HepG2 (cell line): ENCODE measurements around the gene TTC1.

Experiments
- CENPBD1 ChIP-seq: sonication (generic); formaldehyde crosslinking; IDR thresholded peaks from 2 replicates; pipeline ENCODE4 v1.8.0; 2022; ENCODE audit warnings: missing genetic modification reagents, low read depth, mild to moderate bottlenecking, borderline replicate concordance
- FUBP1 ChIP-seq: sonication (generic); formaldehyde crosslinking; IDR thresholded peaks from 2 replicates; pipeline ENCODE4 v1.5.1; 2020; ENCODE audit warnings: missing genetic modification reagents, mild to moderate bottlenecking, borderline replicate concordance
- NBN ChIP-seq: fragments of 450-650 bp; conservative IDR thresholded peaks from 2 replicates; pipeline ENCODE4 v1.6.1; 2017
- NFYB ChIP-seq: sonication (generic); formaldehyde crosslinking; IDR thresholded peaks from 2 replicates; pipeline ENCODE4 v1.4.0; 2020; ENCODE audit warnings: missing genetic modification reagents
- RXRA ChIP-seq: sonication (generic); formaldehyde crosslinking; IDR thresholded peaks from 2 replicates; pipeline ENCODE4 v1.5.1; 2020; ENCODE audit warnings: missing genetic modification reagents
- SUZ12 ChIP-seq: fragments of 150-350 bp; IDR thresholded peaks from 2 replicates; pipeline ENCODE4 v1.6.1; 2014; ENCODE audit warnings: low read depth, low read length
- TCF7 ChIP-seq: sonication (generic); IDR thresholded peaks from 2 replicates; pipeline ENCODE4 v1.6.1; 2016; ENCODE audit warnings: antibody characterized with exemption, low read depth
- ZNF274 ChIP-seq: sonication (generic); formaldehyde crosslinking; IDR thresholded peaks from 2 replicates; pipeline ENCODE4 v1.5.1; 2020; ENCODE audit warnings: mild to moderate bottlenecking, missing genetic modification reagents
- ZNF34 ChIP-seq: sonication (generic); formaldehyde crosslinking; IDR thresholded peaks from 2 replicates; pipeline ENCODE4 v1.4.0; 2020; ENCODE audit warnings: mild to moderate bottlenecking, missing genetic modification reagents, borderline replicate concordance
- ZNF562 ChIP-seq: sonication (generic); formaldehyde crosslinking; IDR thresholded peaks from 2 replicates; pipeline ENCODE4 v1.8.0; 2022; ENCODE audit warnings: missing genetic modification reagents, borderline replicate concordance
- TF ChIP-seq, protein P1 (sequence below): sonication (generic); formaldehyde crosslinking; IDR thresholded peaks from 2 replicates; pipeline ENCODE4 v1.5.0; 2020; ENCODE audit warnings: mild to moderate bottlenecking, missing genetic modification reagents, moderate library complexity
- TF ChIP-seq, protein P2 (sequence below): sonication (generic); formaldehyde crosslinking; IDR thresholded peaks from 2 replicates; pipeline ENCODE4 v1.4.0; 2020; ENCODE audit warnings: mild to moderate bottlenecking, missing genetic modification reagents, borderline replicate concordance
- TF ChIP-seq, protein P3 (sequence below): sonication (generic); formaldehyde crosslinking; IDR thresholded peaks from 2 replicates; pipeline ENCODE4 v1.5.1; 2020; ENCODE audit warnings: mild to moderate bottlenecking, missing genetic modification reagents, moderate library complexity

- no peak for TF ChIP-seq FUBP1 (CRISPR knock-in tag)
- TF ChIP-seq, protein P1, sequence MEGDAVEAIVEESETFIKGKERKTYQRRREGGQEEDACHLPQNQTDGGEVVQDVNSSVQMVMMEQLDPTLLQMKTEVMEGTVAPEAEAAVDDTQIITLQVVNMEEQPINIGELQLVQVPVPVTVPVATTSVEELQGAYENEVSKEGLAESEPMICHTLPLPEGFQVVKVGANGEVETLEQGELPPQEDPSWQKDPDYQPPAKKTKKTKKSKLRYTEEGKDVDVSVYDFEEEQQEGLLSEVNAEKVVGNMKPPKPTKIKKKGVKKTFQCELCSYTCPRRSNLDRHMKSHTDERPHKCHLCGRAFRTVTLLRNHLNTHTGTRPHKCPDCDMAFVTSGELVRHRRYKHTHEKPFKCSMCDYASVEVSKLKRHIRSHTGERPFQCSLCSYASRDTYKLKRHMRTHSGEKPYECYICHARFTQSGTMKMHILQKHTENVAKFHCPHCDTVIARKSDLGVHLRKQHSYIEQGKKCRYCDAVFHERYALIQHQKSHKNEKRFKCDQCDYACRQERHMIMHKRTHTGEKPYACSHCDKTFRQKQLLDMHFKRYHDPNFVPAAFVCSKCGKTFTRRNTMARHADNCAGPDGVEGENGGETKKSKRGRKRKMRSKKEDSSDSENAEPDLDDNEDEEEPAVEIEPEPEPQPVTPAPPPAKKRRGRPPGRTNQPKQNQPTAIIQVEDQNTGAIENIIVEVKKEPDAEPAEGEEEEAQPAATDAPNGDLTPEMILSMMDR (CRISPR knock-in tag): no peak
- no peak for TF ChIP-seq CENPBD1 (CRISPR knock-in tag)
- no peak for TF ChIP-seq ZNF562
- no peak for TF ChIP-seq TCF7
- TF ChIP-seq, protein P2, sequence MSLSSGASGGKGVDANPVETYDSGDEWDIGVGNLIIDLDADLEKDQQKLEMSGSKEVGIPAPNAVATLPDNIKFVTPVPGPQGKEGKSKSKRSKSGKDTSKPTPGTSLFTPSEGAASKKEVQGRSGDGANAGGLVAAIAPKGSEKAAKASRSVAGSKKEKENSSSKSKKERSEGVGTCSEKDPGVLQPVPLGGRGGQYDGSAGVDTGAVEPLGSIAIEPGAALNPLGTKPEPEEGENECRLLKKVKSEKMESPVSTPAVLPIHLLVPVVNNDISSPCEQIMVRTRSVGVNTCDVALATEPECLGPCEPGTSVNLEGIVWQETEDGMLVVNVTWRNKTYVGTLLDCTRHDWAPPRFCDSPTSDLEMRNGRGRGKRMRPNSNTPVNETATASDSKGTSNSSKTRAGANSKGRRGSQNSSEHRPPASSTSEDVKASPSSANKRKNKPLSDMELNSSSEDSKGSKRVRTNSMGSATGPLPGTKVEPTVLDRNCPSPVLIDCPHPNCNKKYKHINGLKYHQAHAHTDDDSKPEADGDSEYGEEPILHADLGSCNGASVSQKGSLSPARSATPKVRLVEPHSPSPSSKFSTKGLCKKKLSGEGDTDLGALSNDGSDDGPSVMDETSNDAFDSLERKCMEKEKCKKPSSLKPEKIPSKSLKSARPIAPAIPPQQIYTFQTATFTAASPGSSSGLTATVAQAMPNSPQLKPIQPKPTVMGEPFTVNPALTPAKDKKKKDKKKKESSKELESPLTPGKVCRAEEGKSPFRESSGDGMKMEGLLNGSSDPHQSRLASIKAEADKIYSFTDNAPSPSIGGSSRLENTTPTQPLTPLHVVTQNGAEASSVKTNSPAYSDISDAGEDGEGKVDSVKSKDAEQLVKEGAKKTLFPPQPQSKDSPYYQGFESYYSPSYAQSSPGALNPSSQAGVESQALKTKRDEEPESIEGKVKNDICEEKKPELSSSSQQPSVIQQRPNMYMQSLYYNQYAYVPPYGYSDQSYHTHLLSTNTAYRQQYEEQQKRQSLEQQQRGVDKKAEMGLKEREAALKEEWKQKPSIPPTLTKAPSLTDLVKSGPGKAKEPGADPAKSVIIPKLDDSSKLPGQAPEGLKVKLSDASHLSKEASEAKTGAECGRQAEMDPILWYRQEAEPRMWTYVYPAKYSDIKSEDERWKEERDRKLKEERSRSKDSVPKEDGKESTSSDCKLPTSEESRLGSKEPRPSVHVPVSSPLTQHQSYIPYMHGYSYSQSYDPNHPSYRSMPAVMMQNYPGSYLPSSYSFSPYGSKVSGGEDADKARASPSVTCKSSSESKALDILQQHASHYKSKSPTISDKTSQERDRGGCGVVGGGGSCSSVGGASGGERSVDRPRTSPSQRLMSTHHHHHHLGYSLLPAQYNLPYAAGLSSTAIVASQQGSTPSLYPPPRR: no peak
- no peak for TF ChIP-seq NFYB
- TF ChIP-seq, protein P3, sequence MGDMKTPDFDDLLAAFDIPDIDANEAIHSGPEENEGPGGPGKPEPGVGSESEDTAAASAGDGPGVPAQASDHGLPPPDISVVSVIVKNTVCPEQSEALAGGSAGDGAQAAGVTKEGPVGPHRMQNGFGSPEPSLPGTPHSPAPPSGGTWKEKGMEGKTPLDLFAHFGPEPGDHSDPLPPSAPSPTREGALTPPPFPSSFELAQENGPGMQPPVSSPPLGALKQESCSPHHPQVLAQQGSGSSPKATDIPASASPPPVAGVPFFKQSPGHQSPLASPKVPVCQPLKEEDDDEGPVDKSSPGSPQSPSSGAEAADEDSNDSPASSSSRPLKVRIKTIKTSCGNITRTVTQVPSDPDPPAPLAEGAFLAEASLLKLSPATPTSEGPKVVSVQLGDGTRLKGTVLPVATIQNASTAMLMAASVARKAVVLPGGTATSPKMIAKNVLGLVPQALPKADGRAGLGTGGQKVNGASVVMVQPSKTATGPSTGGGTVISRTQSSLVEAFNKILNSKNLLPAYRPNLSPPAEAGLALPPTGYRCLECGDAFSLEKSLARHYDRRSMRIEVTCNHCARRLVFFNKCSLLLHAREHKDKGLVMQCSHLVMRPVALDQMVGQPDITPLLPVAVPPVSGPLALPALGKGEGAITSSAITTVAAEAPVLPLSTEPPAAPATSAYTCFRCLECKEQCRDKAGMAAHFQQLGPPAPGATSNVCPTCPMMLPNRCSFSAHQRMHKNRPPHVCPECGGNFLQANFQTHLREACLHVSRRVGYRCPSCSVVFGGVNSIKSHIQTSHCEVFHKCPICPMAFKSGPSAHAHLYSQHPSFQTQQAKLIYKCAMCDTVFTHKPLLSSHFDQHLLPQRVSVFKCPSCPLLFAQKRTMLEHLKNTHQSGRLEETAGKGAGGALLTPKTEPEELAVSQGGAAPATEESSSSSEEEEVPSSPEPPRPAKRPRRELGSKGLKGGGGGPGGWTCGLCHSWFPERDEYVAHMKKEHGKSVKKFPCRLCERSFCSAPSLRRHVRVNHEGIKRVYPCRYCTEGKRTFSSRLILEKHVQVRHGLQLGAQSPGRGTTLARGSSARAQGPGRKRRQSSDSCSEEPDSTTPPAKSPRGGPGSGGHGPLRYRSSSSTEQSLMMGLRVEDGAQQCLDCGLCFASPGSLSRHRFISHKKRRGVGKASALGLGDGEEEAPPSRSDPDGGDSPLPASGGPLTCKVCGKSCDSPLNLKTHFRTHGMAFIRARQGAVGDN: no peak
- TF ChIP-seq SUZ12: no peak
- TF ChIP-seq NBN: no peak
- TF ChIP-seq ZNF274 (CRISPR knock-in tag): no peak
- TF ChIP-seq RXRA (CRISPR knock-in tag): no peak
- TF ChIP-seq ZNF34: no peak
Measured at GRCh38 chr5:160023007-160023907, 14.3 kb downstream of the TTC1 start.
